GM12891 (cell line): ENCODE data around the gene ZNF705A.
"Not testable (repeated sequence)": the region's sequence is repeated elsewhere in the genome, so short reads cannot be mapped to it uniquely, and the experiment has no call there.

Experiments used
- POLR2A ChIP-seq: IDR thresholded peaks from 2 replicates; pipeline ENCODE4 v1.6.1; 2011; ENCODE audit warnings: low read depth, low read length, control low read depth
- POLR2AphosphoS5 ChIP-seq: IDR thresholded peaks from 2 replicates; pipeline ENCODE4 v1.6.1; 2011; ENCODE audit warnings: low read depth, low read length, control low read depth
- POU2F2 ChIP-seq: IDR thresholded peaks from 2 replicates; pipeline ENCODE4 v1.6.1; 2011; ENCODE audit warnings: low read depth, mild to moderate bottlenecking, control low read depth, low read length, moderate library complexity
- TAF1 ChIP-seq: IDR thresholded peaks from 2 replicates; pipeline ENCODE4 v1.6.1; 2011; ENCODE audit warnings: low read depth, low read length, control low read depth

DNA sequence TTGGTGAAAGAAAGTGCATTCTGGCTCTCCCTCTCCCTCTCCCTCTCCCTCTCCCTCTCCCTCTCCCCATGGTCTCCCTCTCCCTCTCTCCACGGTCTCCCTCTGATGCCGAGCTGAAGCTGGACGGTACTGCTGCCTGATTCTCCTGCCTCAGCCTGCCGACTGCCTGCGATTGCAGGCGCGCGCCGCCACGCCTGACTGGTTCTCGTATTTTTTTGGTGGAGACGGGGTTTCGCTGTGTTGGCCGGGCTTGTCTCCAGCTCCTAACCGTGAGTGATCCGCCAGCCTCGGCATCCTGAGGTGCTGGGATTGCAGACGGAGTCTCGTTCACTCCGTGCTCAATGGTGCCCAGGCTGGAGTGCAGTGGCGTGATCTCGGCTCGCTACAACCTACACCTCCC, 26.5 kb downstream of the ZNF705A start:
- not testable (repeated sequence) for TF ChIP-seq POLR2AphosphoS5, POLR2A, TAF1, POU2F2
